VCaP (cell line): ENCODE results near the gene TENM4.

Experiments
- H3K27ac ChIP-seq: fragments of 450-650 bp; 2 replicates; pipeline ENCODE4 v1.5.1; 2017
- TF ChIP-seq, protein P1 (sequence below): fragments of 450-650 bp; conservative IDR thresholded peaks from 2 replicates; pipeline ENCODE4 v1.5.1; 2017; ENCODE audit warnings: mild to moderate bottlenecking, moderate library complexity

TENM4 gene

DNA sequence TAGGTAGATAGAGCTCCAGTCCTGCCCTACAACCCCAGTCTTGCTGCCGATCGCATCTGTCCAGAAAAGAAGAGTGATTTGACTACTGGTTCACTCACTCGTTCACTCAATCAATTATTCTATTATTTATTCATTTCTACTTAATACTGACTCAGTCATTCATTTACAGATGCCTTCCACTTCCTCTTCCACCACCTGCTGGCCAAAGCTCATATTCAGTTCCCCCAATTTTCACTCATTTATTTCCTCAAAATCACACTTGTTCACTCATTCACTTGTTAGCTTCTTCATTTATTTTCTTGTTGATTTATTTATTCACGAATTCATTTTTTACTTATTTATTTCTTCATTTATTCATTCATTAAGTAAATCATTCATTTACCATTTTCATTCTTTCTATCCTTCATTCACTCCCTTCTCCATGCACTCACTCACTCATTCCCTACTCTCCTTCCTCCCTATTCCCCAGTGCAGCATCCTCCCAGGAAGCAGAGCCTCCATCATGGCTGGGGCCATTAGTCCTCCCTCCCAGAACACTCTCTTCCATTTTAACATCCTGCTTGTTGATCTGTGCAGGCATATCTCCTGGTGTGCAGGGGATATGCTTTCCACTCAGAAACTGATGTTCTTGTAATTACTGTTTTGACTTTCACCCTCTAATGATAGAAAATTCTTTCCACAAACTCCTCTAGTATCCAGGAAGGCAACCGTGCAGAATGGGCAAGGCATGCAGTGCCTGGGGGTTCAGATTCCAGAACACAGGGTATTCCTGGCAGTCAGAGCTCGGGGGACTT lies 281.0 kb downstream of the TENM4 start:
- TF ChIP-seq, protein P1, sequence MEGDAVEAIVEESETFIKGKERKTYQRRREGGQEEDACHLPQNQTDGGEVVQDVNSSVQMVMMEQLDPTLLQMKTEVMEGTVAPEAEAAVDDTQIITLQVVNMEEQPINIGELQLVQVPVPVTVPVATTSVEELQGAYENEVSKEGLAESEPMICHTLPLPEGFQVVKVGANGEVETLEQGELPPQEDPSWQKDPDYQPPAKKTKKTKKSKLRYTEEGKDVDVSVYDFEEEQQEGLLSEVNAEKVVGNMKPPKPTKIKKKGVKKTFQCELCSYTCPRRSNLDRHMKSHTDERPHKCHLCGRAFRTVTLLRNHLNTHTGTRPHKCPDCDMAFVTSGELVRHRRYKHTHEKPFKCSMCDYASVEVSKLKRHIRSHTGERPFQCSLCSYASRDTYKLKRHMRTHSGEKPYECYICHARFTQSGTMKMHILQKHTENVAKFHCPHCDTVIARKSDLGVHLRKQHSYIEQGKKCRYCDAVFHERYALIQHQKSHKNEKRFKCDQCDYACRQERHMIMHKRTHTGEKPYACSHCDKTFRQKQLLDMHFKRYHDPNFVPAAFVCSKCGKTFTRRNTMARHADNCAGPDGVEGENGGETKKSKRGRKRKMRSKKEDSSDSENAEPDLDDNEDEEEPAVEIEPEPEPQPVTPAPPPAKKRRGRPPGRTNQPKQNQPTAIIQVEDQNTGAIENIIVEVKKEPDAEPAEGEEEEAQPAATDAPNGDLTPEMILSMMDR: no peak; the same call in 1 of the 2 replicates
- H3K27ac ChIP-seq: no peak overlapping the region

DNA sequence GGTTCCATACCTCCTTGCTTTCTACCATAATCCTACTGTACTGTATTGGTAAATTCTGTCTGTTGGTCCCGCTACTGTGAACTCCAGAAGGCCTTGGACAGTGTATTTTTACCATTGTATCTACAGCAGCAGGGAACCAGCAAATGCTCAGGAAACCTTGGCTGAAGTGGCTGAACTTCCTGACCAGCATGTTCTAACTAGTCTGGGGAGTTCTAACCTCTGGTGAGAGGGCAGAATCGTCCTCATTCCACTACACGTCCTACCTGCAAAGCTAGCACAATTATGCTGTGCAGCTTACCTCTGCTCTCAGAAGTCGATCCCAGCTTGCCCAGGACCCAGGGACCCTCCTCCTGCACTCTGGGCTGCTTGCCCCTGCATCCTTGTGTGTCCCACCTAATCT lies 283.1 kb downstream of the TENM4 start:
- TF ChIP-seq, protein P1: no peak
- no peak overlapping the region for H3K27ac ChIP-seq

DNA sequence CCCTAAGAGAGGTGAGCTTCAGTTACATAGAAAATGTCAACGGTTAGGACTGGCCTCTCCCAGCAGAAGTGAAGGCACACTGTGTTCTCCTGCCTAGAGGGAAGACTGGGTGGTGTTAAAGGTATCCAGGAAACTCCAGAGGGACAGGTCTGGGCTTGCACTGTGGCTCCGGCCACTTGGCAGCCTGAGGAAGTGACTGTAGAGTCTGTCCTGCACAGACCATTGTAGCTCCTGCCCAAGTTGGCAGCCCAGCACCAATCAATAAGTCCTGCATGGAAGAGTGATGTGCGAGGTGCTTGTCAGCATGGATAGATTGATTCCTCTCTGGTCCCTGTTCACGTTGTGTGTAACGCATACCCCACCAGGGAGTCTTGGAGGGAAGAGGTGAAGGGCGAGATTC lies 284.8 kb downstream of the TENM4 start:
- no peak overlapping the region for H3K27ac ChIP-seq
- TF ChIP-seq, protein P1: no peak

DNA sequence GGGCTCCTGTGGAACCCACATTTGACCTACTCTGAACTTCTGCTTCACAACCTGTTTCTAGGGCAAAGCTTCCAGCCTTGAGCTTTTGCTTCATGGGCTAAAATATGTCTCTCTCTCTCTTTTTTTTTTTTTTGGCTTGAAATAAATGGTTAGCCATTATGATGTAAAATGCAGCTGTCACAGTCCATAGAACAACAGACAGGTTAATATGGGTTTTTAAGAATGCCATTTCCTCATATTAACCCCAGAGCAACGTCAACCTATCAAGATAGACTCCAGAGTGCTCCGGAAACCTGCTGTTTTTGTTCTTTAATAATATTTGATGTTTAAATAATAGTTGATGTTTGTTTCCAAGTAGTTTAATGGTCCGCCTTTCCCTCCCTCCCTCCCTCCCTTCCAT lies 285.6 kb downstream of the TENM4 start:
- TF ChIP-seq, protein P1: no peak
- H3K27ac ChIP-seq: no peak overlapping the region

DNA sequence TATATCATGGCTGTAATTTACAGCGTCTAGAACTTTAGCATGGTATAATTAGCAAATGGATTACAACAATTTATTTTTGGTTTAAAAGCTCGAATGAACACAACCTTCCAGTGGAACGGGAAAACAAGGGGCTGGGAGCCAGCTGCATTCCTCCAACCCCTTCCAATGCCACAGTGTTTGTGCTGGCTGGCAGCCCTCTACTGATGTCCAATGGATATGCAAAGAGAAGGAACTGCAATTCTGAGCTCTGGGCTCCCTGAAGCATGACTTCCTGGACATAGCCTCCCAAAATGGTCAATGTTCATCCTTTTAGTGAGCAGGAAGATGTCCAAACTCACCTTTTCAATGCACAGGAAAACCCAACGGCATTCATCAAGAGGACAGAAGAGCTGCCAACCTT lies 288.3 kb downstream of the TENM4 start:
- TF ChIP-seq, protein P1: no peak
- H3K27ac ChIP-seq: no peak overlapping the region

DNA sequence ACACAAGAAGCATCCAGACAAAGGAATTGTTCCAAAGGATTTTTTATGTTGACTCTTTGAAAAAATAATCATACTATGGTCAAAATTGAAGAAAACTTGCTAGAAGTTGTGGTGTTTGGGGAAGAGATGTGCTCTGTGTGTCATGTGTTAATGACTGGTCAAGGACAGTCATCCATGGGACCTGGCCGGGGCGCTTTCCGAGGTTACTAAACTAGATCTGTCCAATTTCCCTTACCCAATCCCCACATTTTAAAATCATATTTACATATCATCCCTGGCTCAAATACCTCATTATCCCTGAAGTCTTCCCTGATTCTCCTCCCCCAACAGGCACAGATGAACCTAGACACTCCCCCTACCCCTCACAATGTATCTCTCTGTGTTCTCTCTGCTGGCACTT lies 289.4 kb downstream of the TENM4 start:
- no peak overlapping the region for H3K27ac ChIP-seq
- TF ChIP-seq, protein P1: no peak

DNA sequence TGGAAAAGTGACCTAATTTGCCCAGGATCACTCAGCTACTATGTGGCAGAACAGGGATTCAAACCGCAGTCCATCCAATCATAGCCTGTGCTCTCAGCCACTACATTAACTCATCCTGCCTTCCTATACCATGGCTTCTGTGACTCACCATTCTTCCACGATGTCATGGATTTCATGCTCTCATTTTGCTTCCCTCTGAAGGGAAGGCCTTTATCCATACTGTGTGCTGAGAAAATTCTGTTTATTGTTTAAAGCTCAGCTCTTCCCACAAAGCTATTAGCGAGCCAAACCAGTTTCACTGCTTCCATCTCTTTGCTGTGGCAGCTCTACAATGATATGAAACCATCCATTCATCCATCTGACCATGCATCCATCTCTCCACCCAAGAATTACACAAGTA lies 289.9 kb downstream of the TENM4 start:
- H3K27ac ChIP-seq: no peak overlapping the region
- TF ChIP-seq, protein P1: no peak
